GM18907 (cell line): ENCODE results near the gene ZNF888.
"Not testable (repeated sequence)": the region's sequence is repeated elsewhere in the genome, so short reads cannot be mapped to it uniquely, and the experiment has no call there.

Source experiments
- ATAC-seq: cut with Tn5 transposase; IDR thresholded peaks from one replicate; pipeline ENCODE4 v1.9.1; 2021; ENCODE audit warnings: mild to moderate bottlenecking, moderate library complexity; ENCODE audit not compliant: unreplicated experiment

Gene ZNF888

DNA sequence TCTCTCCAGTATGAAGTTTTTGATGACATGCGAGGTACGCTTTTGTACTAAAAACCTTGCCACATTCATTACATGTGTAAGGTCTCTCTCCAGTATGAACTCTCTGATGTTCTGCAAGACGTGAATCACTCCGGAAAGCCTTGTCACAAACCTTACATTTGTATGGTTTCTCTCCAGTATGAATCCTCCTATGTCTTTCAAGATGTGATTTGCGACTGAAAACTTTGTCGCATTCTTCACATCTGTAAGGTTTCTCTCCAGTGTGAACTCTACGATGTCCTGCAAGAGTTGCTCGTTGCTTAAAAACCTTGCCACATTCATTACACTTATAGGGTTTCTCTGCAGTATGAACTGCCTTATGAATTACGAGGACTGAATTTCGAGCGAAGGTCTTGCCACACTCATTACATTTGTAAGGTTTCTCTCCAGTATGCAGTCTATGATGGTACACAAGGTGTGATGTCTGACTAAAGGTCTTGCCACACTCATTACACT lies 42.3 kb downstream of the ZNF888 start:
- ATAC-seq = no peak

DNA sequence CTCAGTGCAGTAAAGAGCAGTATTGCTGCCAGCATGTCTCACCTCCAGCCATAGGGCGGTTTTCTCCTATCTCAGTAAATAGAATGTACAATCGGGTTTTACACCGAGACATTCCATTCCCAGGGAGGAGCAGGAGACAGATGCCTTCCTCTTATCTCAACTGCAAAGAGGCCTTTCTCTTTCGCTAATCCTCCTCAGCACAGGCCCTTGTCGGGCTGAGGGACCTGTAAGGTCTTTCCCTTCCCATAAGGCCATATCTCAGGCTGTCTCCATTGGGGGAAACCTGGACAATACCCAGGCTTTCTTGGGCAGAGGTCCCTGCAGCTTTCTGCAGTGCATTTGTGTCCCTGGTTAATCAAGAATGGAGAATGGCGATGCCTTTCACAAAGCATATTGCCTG lies 50.2 kb downstream of the ZNF888 start:
- ATAC-seq = not testable (repeated sequence)

DNA sequence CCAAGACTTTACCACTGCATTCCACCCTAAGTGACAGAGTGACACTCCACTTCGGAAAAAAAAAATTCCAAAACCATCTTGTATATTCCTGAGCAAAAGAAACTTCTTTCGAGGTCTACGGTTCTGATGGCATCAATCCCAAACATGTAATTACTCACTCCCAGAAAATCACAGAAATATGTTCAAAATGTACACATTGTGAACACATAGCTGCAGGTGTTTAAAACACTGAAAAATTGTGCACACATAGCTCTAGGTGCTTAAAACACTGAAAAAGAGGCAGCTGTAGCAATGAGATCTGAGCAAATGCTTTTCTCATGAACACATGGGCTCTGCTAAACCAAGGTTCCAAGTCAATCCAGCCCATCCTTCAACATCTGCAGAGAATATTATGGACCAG lies 51.8 kb downstream of the ZNF888 start:
- ATAC-seq = no peak

DNA sequence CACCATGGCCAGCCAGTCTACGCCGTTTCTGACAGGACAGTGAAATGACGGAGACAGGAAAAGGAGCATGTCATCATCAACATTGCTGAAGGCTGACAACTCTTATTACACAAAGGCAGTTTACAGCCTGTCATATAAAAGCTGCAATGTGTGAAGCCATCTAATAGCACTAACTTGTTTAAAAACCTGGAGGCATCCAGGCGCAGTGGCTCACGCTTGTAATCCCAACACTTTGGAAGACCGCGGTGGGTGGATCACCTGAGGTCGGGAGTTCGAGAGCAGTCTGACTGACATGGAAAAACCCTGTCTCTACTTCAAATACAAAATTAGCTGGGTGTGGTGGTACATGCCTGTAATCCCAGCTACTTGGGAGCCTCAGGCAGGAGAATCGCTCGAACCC lies 55.2 kb downstream of the ZNF888 start:
- ATAC-seq = not testable (repeated sequence)

DNA sequence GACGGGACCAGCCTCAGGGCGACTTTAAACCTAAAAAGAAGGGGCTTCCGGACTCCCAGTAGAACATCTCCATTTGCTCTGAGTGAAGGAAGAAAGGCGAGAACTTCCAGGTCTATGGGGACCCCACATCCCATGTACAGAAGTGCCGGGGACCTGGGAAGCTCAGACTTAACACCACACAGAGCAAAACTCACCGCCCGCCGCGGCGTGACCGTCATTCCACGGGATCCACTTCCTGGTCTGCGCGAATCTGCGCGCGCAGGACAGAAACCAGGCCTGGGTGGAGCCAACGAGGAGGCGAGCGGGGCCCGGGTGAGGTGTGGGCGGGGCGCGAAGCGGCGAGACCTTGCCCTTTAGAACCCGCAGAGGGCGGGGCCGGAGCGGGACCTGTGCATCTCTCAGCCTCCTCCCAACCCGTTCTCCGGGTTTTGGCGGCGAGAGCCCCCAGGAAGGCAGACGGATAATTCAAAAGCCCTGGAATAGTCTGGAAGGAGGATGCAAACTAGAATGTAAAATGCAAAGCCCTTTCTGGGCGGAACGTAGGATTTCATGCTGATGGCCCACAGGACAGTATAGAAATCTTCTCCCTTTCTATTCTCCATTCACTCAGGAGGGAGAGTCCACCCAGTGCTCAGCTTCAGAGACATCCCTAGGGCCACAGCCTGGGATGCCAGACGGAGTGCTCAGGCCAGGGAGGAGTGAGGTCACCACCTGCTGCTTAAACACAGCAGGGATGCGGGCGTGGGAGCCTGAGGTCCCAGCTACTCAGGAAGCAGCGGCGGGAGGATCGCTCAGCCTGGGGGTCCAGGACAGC lies 65.6 kb downstream of the ZNF888 start, which contains the start of gene ZNF468:
Gene ZNF468, minus strand, starts transcription at position 242 of the 814 bp plus-strand sequence. CDS start 3,347 bp downstream, outside the sequence.
- ATAC-seq = peak; percentile 98

DNA sequence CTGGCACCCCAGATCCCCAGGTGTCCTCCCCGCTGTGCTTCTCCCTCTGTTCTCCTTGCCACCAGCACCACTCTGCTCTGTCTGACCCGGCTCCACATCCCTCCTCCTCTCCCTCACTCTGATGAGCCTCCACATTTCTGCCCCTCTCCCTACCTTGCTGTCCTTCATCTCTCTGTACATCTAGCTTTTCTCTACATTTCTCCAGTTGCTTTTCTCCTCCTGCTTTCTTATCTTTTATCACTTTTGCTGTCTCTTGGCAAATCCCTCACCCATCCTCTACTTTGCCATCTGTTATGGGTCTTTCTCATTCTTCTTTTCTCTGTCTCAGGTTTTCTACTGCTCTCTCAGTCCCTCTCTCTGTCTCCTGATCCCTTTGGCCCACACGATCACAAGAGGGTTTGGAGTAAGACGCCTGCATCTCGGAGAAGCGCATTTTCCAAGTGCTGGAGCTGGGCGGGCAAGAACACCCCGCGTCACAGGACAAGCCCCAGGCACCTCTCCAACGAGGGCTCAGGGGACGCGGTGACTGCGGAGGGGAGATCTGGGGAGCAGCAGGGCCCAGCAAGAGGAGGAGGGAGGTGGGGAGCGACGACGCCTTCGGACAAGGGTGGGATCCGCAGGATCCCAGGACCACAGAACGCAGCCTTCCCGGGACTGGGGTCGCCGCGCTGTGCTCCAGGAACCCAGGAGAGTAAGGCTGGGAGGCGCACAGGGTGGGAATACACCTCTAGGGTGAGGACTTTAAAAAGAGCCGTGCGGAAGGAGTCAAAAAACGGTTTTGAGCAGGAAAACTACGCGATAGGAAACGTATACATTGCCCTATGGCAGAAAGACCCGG lies 66.5 kb downstream of the ZNF888 start:
- ATAC-seq = not testable (repeated sequence)
